PC-9 (cell line): ENCODE data around the gene CDH15.

Experiments
- EZH2 ChIP-seq: fragments of 200-600 bp; sonication (generic); IDR thresholded peaks from 2 replicates; pipeline ENCODE4 v1.8.0; 2017; ENCODE audit warnings: antibody characterized with exemption, low read depth
- TF ChIP-seq, protein P1 (sequence below): fragments of 200-600 bp; sonication (generic); conservative IDR thresholded peaks from 2 replicates; pipeline ENCODE4 v1.6.1; 2017; ENCODE audit warnings: mixed run types, antibody characterized with exemption, mild to moderate bottlenecking, moderate library complexity

DNA sequence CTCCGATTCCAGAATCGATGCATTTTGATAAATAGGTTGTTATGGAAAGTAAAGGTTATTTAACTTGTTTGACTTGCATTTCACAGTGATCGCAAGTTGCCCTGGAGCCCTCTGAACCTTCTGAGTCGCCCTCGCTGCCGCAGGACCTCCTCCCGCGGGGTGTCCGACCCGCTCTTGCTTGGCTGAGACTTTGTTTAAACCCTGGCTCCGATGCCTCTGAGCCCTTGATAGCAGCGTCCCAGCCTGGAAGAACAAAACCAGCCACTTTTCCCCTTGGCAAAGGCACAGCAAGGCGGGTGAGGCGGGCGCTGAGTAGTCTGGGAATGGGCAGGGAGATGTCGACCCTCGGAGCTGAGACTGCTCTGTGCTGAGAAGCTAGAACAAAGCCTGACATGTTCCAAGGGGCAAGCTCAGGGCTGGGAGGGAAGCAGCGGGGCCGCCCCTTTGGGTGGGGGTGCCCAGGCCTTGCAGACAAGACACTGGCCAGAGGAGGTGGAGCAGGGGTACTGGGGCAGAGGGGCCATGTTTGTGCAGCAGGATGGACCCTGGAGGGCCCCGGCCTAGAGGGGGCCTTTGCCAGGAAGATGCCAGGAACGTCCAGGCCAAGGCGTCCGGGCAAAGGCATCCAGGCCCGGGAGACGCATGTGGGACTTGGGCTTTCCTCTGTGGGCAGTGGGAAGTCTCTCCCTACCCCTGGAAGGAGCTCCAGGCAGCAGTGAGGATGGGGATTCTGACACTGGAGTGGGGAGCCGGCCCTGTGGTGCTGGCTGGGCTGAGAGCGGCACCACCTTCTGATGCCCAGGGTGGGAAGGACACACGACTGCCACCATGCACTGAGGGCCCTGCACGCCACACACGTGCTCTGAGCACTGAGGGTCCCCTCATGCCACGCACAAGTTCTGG, 30.3 kb upstream of the CDH15 start:
- TF ChIP-seq, protein P1, sequence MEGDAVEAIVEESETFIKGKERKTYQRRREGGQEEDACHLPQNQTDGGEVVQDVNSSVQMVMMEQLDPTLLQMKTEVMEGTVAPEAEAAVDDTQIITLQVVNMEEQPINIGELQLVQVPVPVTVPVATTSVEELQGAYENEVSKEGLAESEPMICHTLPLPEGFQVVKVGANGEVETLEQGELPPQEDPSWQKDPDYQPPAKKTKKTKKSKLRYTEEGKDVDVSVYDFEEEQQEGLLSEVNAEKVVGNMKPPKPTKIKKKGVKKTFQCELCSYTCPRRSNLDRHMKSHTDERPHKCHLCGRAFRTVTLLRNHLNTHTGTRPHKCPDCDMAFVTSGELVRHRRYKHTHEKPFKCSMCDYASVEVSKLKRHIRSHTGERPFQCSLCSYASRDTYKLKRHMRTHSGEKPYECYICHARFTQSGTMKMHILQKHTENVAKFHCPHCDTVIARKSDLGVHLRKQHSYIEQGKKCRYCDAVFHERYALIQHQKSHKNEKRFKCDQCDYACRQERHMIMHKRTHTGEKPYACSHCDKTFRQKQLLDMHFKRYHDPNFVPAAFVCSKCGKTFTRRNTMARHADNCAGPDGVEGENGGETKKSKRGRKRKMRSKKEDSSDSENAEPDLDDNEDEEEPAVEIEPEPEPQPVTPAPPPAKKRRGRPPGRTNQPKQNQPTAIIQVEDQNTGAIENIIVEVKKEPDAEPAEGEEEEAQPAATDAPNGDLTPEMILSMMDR = no peak
- TF ChIP-seq EZH2 = no peak
